Tibial nerve (tissue), 3 donors: Measurements from ENCODE around the gene PPP6R2.

Experiments used
- CTCF ChIP-seq, 5 experiments: fragments of 200-600 bp in 3 of 5; fragments of 450-650 bp in 2 of 5; sonication (generic) in 3 of 5; IDR thresholded peaks; one replicate each; pipeline ENCODE4 v1.5.1; 2016 to 2019; ENCODE audit warnings: antibody characterized with exemption in 5 of 5, mild to moderate bottlenecking in 3 of 5, moderate library complexity in 2 of 5
- POLR2A ChIP-seq, 2 donors: fragments of 450-650 bp; IDR thresholded peaks; one replicate each; pipeline ENCODE4 v1.6.1; 2017; ENCODE audit warnings: antibody characterized with exemption in 2 of 2, mild to moderate bottlenecking in 2 of 2, moderate library complexity in 2 of 2

- TF ChIP-seq CTCF (IDR thresholded peaks at IDR 0.05) (no peak), POLR2A (IDR thresholded peaks at IDR 0.05) (no peak)
Measured at GRCh38 chr22:50438305-50439275, 95.5 kb downstream of the PPP6R2 start.
